HG02610 (cell line): ENCODE results near the gene MTLN.
"Not testable (repeated sequence)": the region's sequence is repeated elsewhere in the genome, so short reads cannot be mapped to it uniquely, and the experiment has no call there.

ENCODE experiments used
- ATAC-seq: cut with Tn5 transposase; IDR thresholded peaks from one replicate; pipeline ENCODE4 v1.9.1; 2021; ENCODE audit warnings: mild to moderate bottlenecking, moderate library complexity; ENCODE audit not compliant: unreplicated experiment

Gene MTLN, protein sequence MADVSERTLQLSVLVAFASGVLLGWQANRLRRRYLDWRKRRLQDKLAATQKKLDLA

GRCh38 chr2:110211938-110212858, at the start of gene MTLN:
MTLN (minus strand) TSS chr2:110212547; CDS start chr2:110212525, 22 bp downstream.
- ATAC-seq: peak; percentile 66

DNA sequence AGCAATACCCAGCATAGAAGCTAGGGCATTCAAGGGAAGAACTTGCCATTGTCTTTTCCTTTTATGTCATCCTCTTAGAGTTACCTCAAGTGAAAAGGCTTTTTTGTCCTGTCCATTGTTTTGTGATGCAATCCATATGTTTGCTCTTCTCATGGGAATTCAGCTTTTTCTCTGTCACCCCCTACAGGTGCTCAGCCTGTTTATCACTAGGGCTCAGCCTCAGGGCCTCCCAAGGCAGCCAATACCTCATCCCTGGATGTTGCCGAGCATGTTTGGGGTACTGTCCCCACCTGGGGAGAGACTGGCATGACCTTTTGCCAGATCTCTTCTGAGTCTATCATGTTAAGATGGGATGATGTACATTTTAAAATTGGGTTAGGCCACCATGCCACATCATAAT, 49.6 kb upstream of the MTLN start:
- ATAC-seq: not testable (repeated sequence)

DNA sequence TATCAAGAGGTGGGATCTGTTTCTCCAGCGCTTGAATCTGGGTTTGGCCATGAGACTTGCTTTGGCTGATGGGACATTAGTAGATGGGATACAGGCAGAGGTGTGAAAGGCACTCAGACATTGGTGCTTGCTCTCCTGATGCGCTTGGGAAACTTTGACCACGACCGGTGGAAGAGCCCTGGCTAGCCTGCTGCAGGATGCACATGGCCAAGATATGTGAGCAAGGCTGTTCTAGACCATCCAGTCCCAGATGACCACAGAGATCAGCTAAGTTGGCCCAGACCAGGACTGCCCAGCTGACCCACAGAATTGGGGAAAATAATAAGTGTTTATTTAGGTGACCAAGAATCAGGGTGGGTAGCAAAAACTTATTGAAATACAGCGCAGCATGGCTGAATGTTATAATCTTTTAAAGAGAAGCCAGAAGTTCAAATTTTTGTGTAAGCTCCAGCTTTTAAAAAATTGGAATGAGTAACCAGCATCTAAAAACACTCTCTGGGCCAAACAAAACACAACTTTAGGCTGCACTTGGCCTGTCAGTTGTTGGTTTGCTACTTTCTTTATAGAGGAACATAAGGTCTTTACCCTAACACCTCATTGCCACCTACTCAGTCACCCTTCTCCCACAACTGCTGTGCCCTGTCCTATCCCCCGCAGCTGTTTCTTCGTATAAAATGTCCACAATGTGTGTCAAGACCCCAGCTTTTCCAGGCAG, 35.9 kb upstream of the MTLN start:
- ATAC-seq: not testable (repeated sequence)

- ATAC-seq: not testable (repeated sequence)
Observed at GRCh38 chr2:110245488-110246435, 33.4 kb upstream of the MTLN start.

- not testable (repeated sequence) for ATAC-seq
Observed at GRCh38 chr2:110243283-110243682, 30.9 kb upstream of the MTLN start.

DNA sequence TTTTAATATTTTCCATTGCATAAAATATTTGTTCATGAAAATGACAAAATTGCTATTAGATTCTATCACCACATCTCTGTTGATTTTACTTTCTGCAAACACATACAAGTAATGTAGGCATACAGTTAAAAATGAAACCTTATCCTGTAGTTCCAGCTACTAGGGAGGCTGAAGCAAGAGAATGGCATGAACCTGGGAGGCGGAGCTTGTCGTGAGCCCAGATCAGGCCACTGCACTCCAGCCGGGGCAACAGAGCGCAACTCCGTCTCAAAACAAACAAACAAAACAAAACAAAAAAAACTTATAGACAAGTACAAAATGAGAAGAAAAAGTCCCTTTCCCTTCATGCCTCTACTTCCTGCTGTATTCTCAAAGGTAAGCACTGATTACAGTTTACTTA, 22.2 kb upstream of the MTLN start:
- ATAC-seq: not testable (repeated sequence)

- ATAC-seq: not testable (repeated sequence)
Observed at GRCh38 chr2:110229886-110230285, 17.5 kb upstream of the MTLN start.

GRCh38 chr2:110222626-110223025, 10.3 kb upstream of the MTLN start:
- not testable (repeated sequence) for ATAC-seq

DNA sequence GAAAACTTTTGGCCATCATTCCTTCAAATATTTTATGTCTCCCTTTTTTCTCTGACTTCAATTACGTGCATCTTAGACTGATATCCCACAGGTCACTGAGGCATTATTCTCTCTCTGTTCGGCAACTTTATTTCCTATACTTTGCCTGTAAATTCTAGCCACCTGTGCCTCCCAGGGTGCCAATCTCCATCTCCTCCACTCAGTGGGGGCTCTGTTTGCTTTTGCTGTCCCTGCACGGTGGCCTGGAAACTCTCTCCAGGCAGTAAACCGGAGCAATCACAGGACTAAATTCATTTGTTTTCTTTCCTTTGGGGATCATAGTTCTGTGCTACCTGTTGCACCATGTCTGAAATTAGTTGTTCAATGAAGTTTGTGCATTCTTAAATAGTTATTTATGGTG, 9.6 kb upstream of the MTLN start:
- ATAC-seq: no peak

- no peak for ATAC-seq
Observed at GRCh38 chr2:110220190-110220564, 7.8 kb upstream of the MTLN start.

- ATAC-seq: no peak
Observed at GRCh38 chr2:110219496-110220189, 7.3 kb upstream of the MTLN start.

DNA sequence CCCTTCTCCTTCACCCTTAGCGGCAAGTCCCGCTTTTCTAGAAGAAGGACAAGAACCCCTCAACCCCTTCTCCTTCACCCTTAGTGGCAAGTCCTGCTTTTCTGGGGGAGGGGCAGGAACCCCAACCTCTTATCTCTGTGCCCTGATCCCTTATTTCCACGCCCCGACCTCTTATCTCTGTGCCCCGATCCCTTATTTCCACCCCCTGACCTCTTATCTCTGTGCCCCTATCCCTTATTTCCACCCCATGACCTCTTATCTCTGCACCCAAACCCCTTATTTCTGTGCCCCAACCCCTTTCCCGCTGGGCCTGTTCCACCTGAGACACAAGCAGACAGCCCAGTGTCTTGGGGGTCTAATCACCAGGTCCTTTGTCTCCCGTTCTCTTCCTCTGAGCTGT, 6.5 kb upstream of the MTLN start:
- ATAC-seq: not testable (repeated sequence)

- ATAC-seq: no peak
Observed at GRCh38 chr2:110216803-110217202, 4.5 kb upstream of the MTLN start.

DNA sequence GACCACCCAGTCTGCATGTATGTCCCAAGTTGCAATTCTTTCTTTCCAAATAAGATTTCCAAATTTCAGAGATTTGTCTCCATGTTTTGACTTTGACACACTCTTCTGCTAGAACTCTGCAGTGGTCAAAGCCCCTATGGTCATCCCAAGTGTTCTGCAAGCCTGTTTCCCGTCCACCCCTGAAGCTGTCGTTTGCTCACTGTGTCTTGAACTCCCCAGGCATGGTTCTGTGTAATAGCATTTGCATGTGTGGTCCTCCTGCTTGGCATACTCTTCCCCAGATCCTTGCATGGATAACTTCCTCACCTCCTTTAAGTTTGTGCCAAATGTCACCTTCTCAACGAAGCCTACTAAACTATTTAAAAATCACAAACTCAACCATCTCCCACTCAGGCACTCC, 3.9 kb upstream of the MTLN start:
- ATAC-seq: no peak

DNA sequence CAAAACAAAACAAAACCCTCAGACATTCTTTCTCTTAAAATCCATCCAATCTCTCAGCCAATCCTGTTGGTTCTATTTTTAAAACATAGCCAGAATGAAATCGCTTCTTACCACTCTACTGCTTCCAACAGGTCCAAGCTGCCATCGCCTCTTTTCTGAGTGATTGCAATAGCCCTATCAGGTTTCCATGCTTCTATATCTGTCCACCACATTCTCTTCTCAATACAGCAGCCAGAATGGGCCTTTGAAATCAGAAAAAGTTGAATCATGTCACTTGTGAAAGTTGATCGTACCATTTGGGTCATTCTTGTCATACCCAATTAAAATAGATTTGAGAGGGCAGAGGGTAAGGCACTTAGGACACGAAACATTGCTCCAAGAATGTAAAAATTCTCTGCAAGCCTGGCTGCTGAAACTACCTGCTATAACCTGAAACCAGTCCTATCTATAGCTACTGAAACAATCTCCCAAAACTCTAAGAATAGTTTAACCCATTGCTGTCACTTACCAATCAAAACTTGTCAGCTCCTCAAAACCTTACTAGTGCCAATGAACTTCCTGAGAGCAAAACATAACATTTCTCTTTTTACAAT, 3.3 kb upstream of the MTLN start:
- no peak for ATAC-seq

GRCh38 chr2:110215091-110215490, 2.7 kb upstream of the MTLN start:
- ATAC-seq: no peak

DNA sequence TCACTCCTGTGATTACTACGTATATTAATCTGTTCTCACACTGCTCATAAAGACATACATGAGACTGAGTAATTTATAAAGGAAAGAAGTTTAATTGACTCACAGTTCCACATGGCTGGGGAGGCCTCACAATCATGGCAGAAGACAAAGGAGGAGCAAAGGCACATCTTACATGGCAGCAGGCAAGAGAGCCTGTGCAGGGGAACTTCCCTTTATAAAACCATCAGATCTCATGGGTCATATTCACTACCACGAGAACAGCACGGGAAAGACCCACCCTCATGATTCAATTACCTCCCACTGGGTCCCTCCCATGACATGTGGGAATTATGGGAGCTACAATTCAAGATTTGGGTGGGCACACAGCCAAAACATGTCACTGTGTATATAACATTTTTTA, 1.2 kb upstream of the MTLN start:
- not testable (repeated sequence) for ATAC-seq

GRCh38 chr2:110205660-110206455, 6.5 kb downstream of the MTLN start:
- ATAC-seq: no peak
